Lower lobe of right lung (tissue), 2 donors: ENCODE results near the gene ASIC4. TPM values are rescaled to one million over a fixed set of nuclear protein-coding genes. Genes with fewer than 3 reads are reported as not detected.

ENCODE experiments used
- ATAC-seq, 2 donors: fragments of 200-7000 bp; cut with Tn5 transposase; one replicate each; pipeline ENCODE4 v1.9.1; 2020 to 2022; ENCODE audit warnings: mild to moderate bottlenecking in 2 of 2, moderate library complexity in 2 of 2
- DNase-seq: peaks from one replicate; pipeline ENCODE4 v3.0.0-alpha.2; 2020
- H3K27ac ChIP-seq: fragments of 200-600 bp; one replicate; pipeline ENCODE4 v1.8.0; 2022
- H3K27me3 ChIP-seq: fragments of 200-600 bp; one replicate; pipeline ENCODE4 v1.8.0; 2022; ENCODE audit warnings: low read depth
- H3K36me3 ChIP-seq: fragments of 200-600 bp; one replicate; pipeline ENCODE4 v1.8.0; 2022; ENCODE audit warnings: mild to moderate bottlenecking
- H3K4me1 ChIP-seq: fragments of 200-600 bp; one replicate; pipeline ENCODE4 v1.8.0; 2022
- H3K4me3 ChIP-seq: fragments of 200-600 bp; one replicate; pipeline ENCODE4 v1.8.0; 2022; ENCODE audit warnings: mild to moderate bottlenecking
- H3K9me3 ChIP-seq: fragments of 200-600 bp; one replicate; pipeline ENCODE4 v1.8.0; 2022
- intact Hi-C: fragments of 100-400 bp; cut with DNase I; formaldehyde crosslinking; loops from one replicate; pipeline ENCODE4 v1.11.0; 2022
- total RNA-seq: library from RNA; stranded (reverse); fragmentation: NEBNext Ultra II Directional; extraction: Animal tissue kit (Norgen Biotek cat#: 25700); gene quantifications from one replicate; pipeline ENCODE4 v1.2.1, GENCODE V29; 2021
- TF ChIP-seq, protein P1 (sequence below): fragments of 200-600 bp; IDR thresholded peaks from one replicate; pipeline ENCODE4 v1.8.0; 2022; ENCODE audit warnings: antibody characterized with exemption, mild to moderate bottlenecking
- donor health status: DM: no; HTN: yes; CAD: no; lungs with severe emphysema.

ASIC4 gene
- total RNA-seq, 1 donor from 2014 or later, result 0.53 TPM

DNA sequence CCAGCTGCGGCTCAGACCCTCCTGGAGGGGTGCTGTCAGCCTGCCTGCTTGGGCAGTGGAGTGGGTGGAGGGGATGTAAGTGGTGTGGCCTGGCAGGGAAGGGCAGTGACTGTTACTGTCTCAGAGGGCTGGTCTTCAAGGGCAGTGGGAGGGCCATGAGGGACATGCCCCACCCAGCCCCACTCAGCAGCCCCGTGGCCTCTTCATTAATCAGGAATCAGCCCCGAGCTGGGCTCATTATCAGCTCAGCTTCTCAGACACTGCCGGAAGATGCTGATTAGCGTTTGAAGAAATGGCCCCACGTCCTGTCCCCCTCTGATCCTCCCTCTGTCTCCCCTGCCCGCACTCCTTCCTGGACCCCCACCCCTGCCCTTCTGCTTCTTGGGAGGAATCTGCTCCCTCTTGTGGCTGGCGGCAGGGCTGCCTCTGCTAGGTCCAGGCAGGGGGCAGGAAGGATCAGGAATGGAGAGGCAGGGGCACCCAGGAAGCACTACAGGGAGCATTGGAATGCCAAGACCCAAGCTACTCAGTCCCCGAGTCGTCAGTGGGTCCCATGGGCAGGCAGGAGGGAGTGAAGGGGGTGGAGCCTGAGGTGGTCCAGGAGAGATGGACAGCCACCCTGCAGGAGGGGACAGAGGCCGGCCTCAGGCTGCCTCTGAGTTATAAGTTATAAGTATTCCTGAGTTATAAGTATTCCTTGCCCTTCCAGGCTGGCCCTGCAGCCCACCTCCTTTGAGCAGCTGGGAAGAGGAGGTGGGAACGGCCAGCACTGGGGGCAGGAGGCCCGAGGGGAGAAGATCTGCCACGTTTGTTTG lies 7.0 kb downstream of the ASIC4 start:
- H3K36me3 ChIP-seq, result no peaks in the 10 kb centered on the region
- no peak overlapping the region for H3K4me3 ChIP-seq
- intact Hi-C loops, result no loop called here
- peak; percentile 49 to 58 for ATAC-seq
- H3K4me1 ChIP-seq, result peaks cover 5% of the 10 kb centered on the region
- no peak overlapping the region for H3K27ac ChIP-seq
- TF ChIP-seq, protein P1, sequence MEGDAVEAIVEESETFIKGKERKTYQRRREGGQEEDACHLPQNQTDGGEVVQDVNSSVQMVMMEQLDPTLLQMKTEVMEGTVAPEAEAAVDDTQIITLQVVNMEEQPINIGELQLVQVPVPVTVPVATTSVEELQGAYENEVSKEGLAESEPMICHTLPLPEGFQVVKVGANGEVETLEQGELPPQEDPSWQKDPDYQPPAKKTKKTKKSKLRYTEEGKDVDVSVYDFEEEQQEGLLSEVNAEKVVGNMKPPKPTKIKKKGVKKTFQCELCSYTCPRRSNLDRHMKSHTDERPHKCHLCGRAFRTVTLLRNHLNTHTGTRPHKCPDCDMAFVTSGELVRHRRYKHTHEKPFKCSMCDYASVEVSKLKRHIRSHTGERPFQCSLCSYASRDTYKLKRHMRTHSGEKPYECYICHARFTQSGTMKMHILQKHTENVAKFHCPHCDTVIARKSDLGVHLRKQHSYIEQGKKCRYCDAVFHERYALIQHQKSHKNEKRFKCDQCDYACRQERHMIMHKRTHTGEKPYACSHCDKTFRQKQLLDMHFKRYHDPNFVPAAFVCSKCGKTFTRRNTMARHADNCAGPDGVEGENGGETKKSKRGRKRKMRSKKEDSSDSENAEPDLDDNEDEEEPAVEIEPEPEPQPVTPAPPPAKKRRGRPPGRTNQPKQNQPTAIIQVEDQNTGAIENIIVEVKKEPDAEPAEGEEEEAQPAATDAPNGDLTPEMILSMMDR, result peak; percentile 41
- no peaks in the 10 kb centered on the region for H3K9me3 ChIP-seq
- peaks cover 84% of the 10 kb centered on the region for H3K27me3 ChIP-seq
- no peak for DNase-seq

DNA sequence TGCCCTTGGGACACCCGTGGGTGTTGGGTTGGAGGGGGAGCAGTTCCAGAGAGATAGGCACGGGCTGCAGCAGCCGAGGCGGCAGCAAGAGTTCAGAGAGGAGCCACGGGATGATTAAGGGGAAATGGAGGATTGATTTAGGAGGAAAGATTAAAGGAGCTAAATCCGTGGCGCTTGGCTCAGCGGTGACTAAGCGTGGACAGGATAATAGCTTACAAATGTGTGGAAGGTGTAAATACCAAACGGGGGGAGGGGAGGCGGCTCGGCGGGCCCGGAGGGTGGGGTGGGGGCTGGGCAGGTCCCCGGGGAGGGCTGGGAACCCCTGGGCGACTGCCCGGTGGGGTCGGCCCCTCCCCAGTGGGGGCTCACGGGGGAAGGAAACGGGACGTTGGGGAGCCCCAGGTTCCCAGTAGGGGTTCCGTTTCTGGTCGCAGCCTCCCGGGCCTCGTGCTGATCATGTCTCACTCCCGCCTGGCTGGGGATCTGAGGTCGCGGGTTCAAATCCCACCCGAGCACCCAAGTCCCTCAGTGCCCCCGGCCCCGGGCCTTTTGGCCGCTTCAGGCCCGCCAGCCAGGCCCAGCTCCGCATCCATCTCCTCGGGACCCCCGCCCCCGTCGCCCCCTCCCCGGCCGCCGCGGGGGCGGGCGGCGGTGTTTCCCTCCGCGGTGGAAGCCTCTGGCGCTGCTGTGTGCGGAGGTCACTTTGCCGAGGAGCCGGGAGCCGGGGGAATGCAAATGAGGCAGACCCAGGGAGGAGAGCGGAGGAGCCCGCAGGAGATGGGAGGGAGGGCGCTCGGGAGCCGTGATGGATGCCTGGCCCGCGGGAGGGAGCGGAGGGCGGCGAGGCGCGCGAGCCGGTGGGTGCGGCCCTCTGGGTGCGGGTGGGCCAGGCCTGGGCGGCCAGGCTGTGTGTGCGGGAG lies 8.1 kb downstream of the ASIC4 start:
- TF ChIP-seq, protein P1, result no peak
- Histone ChIP-seq H3K4me1 (peaks cover 5% of the 10 kb centered on the region), H3K4me3 (no peak overlapping the region), H3K27me3 (peaks cover 82% of the 10 kb centered on the region), H3K27ac (no peak overlapping the region), H3K9me3 (no peaks in the 10 kb centered on the region), H3K36me3 (no peaks in the 10 kb centered on the region)
- DNase-seq (no peak), ATAC-seq (peak in 1 of 2 donors; percentile 5)
- intact Hi-C loops, result no loop called here

DNA sequence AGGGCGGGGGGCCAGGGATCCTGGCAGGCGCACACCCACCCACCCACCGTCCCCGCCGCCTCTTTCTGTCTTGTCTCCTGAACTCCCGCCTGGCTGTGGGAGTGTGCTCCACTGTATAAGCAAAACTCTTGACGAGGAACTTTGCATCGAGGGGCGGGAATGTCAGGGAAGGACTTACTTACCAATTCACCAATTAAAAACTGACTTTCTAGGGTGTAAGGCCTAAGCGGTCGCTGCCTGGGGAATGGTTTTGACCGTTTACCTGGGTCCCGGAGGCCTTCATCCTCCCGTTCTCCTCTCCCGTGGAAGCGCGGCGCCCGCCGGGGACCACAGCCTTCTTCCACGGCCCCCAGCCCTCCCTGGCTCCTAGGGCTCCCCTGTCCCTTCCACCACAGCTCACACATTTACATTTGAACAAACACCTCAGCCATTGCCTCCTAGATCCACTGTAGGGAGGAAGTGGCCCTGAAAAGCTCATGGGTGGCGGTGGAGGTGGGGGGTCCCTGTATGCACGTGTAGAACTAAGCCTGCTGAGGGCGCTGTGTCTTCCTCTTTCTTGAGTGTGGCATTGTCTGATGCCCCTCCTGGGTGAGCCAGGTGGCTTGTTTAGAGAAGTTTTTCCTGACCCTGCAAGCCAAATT lies 8.9 kb downstream of the ASIC4 start:
- H3K27ac ChIP-seq, result no peak overlapping the region
- no peaks in the 10 kb centered on the region for H3K36me3 ChIP-seq
- no peak overlapping the region for H3K4me3 ChIP-seq
- peaks cover 86% of the 10 kb centered on the region for H3K27me3 ChIP-seq
- H3K4me1 ChIP-seq, result peaks cover 5% of the 10 kb centered on the region
- no peak for DNase-seq
- no peaks in the 10 kb centered on the region for H3K9me3 ChIP-seq
- TF ChIP-seq, protein P1, result no peak
- intact Hi-C loops, result no loop called here
- no peak for ATAC-seq

DNA sequence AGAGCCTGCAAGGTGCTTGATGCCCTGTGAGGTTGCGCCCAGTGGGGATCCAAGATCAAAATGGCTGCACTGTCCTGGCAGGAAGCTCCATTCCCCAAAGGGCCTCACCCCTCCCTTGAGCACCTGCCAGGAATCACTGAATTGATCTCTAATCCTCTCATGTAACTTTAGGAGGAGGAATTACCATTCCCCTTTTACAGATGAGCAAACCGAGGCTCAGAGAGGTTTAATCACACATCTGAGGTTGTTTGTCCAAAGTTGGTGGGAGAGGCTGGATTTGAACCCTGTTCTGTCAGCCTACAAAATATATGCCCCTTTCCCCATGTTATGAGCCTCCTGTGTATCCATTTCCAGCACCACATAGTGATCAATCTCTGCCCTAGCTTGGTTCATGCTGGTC lies 10.5 kb downstream of the ASIC4 start:
- H3K27ac ChIP-seq, result no peak overlapping the region
- H3K4me1 ChIP-seq, result peaks cover 5% of the 10 kb centered on the region
- no peak overlapping the region for H3K4me3 ChIP-seq
- peaks cover 96% of the 10 kb centered on the region for H3K27me3 ChIP-seq
- ATAC-seq (no peak), DNase-seq (no peak)
- intact Hi-C loops, result no loop called here
- TF ChIP-seq, protein P1, result no peak
- no peaks in the 10 kb centered on the region for H3K9me3 ChIP-seq
- H3K36me3 ChIP-seq, result no peaks in the 10 kb centered on the region

DNA sequence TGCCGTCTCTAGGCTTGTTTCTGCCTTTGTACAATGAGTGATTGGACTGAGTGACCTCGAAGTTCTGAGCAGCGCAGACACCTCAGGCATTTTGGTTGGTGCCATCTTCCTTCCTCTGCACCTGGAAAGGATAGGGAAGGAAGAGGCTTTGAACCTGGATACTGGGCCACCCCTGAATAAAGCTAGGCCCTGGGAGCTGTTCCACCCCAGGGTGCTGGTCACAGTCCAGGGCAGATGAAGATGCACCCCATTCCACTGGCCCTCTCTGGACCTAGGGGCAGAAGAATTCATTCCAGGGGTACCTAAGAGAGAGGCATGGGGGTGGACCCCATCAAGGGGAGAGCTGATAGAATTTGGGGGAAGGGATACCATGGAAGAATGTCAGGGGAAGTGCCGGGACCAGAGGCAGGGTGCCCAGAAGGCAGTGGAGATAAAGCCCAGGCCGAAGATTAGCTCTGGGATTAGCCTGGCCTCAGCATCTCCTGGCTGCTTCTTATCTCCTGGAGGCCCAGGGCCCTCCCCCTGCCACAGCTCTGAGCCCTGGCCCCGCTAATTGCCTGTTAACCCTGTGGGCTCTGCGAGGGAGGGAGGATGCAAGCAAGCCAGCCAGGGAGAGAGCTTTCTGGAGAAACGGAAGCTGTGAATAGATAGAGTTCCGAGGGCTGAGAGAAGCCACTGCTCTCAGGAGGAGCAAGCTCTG lies 11.4 kb downstream of the ASIC4 start:
- Histone ChIP-seq H3K9me3 (no peaks in the 10 kb centered on the region), H3K4me3 (no peak overlapping the region), H3K4me1 (peaks cover 5% of the 10 kb centered on the region), H3K36me3 (no peaks in the 10 kb centered on the region), H3K27ac (no peak overlapping the region), H3K27me3 (peaks cover 96% of the 10 kb centered on the region)
- ATAC-seq (no peak), DNase-seq (no peak)
- intact Hi-C loops, result no loop called here
- TF ChIP-seq, protein P1, result no peak
